ENCODE results near the gene PTPRE. TPM values are rescaled to one million over a fixed set of nuclear protein-coding genes. Genes with fewer than 3 reads are reported as not detected.

The PTPRE gene
- total and polyA plus RNA-seq, 2 donors = 5.7 to 15.9 TPM

DNA sequence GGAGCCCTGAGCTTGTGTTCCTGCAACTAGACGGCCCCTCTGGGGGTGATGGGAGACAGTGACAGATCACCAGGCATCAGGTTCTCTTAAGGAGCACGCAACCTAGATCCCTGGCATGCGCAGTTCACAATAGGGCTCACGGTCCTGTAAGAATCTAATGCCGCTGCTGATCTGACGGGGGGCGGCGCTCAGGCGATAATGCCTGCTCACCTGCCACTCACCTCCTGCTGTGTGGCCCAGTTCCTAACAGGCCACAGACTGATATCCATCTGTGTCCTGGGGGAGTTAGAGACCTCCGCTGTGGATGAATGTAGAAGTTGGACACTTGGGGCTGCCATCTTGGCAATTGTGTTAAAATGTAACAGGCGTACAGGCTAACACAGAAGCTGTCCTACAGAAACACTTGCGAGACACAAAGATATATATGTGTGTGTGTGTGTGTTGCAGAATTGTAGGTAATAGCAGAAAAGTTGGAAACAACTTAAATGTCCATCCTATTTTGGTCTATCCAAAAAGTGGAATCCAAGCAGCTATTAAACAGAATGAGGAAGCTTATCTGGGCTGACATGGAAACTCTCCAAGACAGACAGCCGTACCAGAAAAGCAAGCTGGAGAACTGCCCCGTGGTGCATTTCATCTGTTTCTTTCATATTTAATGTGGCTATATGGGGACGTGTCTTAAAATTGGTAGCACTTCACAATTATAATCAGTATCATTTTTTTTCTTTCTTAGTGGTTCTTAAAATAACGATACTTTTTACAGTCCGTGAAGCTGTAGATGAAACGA is 136.5 kb downstream of the PTPRE start:
- H3K36me3 ChIP-seq (ENCODE audit: insufficient read depth) = no peaks in the 10 kb centered on the region
- no peak overlapping the region for H3K27ac ChIP-seq (ENCODE audit: low read depth)
- WGBS = 72% methylated on average over 18 of the region's 18 CpGs
- no peak overlapping the region for H3K4me3 ChIP-seq (ENCODE audit: low read depth, low read length)
- DNase-seq (ENCODE audit: extremely low spot score) = no peak
- H3K4me1 ChIP-seq (ENCODE audit: insufficient read depth) = no peaks in the 10 kb centered on the region

DNA sequence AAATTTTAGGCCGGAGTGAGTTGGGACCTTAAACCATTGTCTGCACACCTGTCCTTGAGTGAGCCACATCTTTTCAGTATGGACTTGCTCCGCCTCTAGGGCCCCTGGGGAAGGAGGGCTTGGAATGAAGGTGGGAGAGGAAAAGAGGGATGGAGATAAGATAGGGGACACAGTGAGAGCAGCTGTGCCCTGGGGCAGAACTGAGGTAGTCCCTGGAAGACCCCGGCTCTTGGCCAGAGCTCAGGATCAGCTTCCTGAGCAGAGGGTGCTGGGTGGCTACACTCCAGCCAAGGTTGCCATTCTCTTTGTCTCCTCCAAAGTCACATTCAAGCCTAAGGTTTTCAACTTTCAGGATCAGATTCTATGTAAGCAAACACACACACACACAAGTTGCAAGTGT is 137.3 kb downstream of the PTPRE start:
- Histone ChIP-seq H3K36me3 (ENCODE audit: insufficient read depth) (no peaks in the 10 kb centered on the region), H3K4me1 (ENCODE audit: insufficient read depth) (no peaks in the 10 kb centered on the region), H3K27ac (ENCODE audit: low read depth) (no peak overlapping the region), H3K4me3 (ENCODE audit: low read depth, low read length) (no peak overlapping the region)
- no peak for DNase-seq (ENCODE audit: extremely low spot score)
- 85% methylated on average over 3 of the region's 3 CpGs for WGBS

DNA sequence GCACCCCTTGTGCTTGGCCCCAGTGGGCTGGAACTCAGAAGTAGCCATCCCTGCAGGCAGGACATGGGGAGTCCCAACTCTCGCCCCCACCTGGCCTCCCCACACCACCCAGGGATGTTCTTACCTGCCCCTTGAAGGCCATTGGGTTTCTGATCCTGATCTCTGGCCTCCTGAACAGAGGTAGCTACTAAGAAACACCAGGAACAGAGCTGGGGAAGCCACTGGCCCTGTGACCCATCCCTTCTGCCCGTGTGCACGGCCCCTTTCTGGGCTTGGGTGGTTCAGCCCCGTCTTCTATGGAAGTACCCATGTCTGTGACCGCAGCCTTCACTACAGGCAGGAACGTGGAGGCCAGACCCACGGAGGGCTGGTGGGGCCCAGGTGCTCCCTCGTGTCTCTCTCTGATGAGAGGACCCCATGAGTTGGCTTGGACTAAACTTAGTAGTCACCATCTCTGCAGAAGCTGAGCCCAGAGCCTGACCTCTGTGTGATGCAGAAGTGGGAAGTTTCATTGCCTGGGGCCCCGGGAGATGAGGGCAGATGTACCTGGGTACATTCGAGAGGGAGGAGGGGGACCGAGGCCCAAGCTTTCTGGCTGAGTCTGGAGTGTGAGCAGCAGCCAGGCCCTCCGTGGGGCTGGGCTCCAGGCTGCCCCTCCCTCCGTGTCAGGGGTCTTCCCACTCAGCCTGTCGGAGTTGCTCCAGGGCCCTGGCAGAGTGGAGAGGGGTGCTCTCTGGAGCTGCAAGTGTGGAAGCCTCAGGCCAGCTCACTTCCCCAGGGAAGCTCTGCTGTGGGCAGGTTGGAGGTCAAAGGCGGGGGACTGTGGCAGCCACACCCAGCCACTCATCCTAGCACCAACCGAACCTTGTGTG is 138.3 kb downstream of the PTPRE start:
- Histone ChIP-seq H3K27ac (ENCODE audit: low read depth) (no peak overlapping the region), H3K4me3 (ENCODE audit: low read depth, low read length) (no peak overlapping the region), H3K4me1 (ENCODE audit: insufficient read depth) (no peaks in the 10 kb centered on the region), H3K36me3 (ENCODE audit: insufficient read depth) (no peaks in the 10 kb centered on the region)
- no peak for DNase-seq (ENCODE audit: extremely low spot score)
- 84% methylated on average over 16 of the region's 16 CpGs for WGBS

DNA sequence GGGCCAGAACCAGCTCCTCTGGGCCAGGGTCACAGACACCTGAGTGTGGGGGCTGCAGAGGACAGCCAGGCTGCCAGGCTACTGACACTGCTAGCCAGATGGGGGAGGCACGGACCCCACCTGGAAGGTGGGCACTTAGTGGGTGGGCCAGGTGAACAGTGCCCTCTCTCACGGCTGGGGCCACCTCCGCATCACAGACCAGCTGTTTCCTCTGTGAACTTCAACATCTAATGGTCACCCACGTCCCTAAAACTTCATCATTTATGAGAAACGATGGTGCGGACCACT is 138.9 kb downstream of the PTPRE start:
- Histone ChIP-seq H3K4me3 (ENCODE audit: low read depth, low read length) (no peak overlapping the region), H3K4me1 (ENCODE audit: insufficient read depth) (no peaks in the 10 kb centered on the region), H3K36me3 (ENCODE audit: insufficient read depth) (no peaks in the 10 kb centered on the region), H3K27ac (ENCODE audit: low read depth) (no peak overlapping the region)
- WGBS = 84% methylated on average over 6 of the region's 6 CpGs
- DNase-seq (ENCODE audit: extremely low spot score) = no peak

DNA sequence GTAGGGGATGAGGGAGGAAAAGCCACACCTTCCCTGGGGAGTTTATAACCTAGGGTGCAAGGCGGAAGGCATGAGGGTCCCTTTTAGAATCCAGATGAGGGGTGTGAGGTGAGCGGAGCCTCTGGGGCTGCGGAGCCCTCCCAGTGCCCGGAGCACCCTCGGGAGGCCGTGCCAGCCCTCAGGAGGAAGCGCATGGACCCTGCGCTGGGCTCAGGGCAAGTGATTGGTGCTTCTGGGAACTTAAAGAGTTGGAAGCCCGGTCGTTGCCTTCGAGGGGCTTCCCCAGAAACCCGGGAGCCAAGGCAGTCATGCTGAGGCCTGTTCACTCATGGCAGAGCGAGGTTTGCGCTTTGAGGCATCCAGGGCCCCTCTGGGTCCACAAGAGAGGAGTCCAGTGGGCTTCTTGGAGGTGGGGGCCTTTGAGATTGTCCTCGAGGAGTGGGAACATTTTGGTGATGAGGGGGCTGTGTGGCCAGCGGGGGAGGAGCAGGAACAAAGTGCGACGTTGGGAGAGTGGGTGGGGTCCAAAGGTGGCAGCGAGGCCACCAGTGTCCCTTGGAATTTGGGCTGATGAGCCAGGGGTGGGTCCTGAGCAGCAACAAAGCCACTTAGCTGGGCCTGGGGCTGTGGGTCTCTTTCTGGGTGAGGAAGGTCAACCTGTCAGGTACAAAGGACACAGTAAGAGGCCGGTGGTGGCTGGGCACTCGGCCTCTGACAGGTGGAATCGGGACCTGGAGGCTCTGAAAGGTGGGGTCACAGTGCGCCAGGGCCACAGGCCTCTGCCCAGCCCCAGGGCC is 139.5 kb downstream of the PTPRE start:
- no peaks in the 10 kb centered on the region for H3K4me1 ChIP-seq (ENCODE audit: insufficient read depth)
- no peaks in the 10 kb centered on the region for H3K36me3 ChIP-seq (ENCODE audit: insufficient read depth)
- WGBS = 91% methylated on average over 23 of the region's 23 CpGs
- no peak overlapping the region for H3K27ac ChIP-seq (ENCODE audit: low read depth)
- no peak for DNase-seq (ENCODE audit: extremely low spot score)
- H3K4me3 ChIP-seq (ENCODE audit: low read depth, low read length) = no peak overlapping the region

DNA sequence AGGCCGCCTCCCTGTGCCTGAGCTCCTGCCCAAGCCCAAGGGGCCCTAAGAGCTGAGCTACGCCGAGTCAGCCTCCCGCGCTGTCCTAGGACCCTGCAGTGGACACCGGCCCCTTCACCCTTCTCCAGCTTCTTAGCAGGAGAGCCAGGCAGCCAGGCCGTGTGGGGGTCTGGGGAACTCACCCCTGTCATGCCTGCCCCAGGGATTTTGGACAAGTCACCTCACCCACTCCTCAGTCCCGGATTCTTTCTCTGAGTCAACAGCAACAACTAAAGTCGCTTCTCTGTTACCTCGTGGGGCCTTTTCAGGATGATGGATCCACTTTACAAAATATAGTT is 140.0 kb downstream of the PTPRE start:
- Histone ChIP-seq H3K36me3 (ENCODE audit: insufficient read depth) (no peaks in the 10 kb centered on the region), H3K4me3 (ENCODE audit: low read depth, low read length) (no peak overlapping the region), H3K27ac (ENCODE audit: low read depth) (no peak overlapping the region), H3K4me1 (ENCODE audit: insufficient read depth) (no peaks in the 10 kb centered on the region)
- WGBS = 90% methylated on average over 10 of the region's 10 CpGs
- no peak for DNase-seq (ENCODE audit: extremely low spot score)

DNA sequence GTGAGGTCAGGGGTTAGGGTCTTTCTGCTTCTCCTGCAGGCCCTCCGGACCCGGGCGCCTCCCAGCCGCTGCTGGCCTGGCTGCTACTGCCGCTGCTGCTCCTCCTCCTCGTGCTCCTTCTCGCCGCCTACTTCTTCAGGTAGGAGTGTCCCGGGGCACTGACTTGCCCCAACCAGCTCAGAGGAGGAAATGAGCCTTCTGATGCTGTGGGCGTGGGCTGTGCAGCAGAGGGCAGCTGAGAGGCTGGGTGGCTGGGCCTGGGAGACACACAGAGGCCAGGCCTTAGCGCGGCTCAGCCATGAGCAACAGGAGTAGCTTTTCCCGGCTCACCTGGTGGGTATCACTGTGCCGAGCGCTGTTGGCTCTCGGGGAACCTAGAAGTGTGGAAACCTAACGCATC is 140.4 kb downstream of the PTPRE start:
- Histone ChIP-seq H3K4me3 (ENCODE audit: low read depth, low read length) (no peak overlapping the region), H3K4me1 (ENCODE audit: insufficient read depth) (no peaks in the 10 kb centered on the region), H3K36me3 (ENCODE audit: insufficient read depth) (no peaks in the 10 kb centered on the region), H3K27ac (ENCODE audit: low read depth) (peak overlapping the region; percentile 46)
- WGBS = 51% methylated on average over 17 of the region's 17 CpGs
- no peak for DNase-seq (ENCODE audit: extremely low spot score)

DNA sequence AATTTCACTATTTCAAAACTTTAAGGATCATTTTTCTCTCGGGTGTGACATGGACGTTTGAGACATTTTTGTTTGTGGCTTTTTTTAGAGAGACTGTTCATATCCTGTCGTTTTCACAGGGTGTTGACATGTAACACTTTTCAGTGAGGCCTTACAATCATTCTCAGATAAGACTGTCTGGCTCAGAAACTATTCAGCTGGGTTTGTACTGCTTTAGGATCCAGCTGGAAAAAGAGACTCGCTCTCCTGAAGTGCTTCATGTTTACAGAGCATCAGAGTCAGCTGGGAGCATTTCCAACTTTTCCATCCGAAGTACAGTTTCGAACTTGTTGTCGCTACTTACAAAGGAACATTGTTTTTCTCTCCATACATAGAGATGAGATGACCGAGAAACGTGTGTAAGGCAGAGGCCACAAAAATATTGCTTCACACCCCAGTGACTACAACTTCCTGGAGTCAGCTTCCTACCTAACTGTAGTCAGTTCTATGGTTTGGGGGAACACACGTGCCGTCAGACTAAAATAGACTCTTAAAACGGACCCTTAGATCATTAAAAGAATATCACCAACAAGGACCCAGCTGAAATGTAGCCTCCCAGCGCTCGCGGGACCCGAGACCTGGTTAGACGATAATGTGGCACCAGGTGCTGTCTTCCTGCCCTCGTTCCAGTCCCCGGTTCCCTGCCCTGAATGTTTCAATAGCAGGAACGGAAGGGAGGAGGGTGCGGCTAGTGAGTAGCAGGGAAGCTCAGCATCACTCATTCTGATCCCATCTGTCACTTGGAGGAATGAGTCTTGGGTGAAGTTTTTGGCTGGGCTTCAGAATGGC is 141.3 kb downstream of the PTPRE start:
- WGBS = 39% methylated on average over 21 of the region's 21 CpGs
- Histone ChIP-seq H3K4me1 (ENCODE audit: insufficient read depth) (no peaks in the 10 kb centered on the region), H3K36me3 (ENCODE audit: insufficient read depth) (no peaks in the 10 kb centered on the region), H3K4me3 (ENCODE audit: low read depth, low read length) (no peak overlapping the region), H3K27ac (ENCODE audit: low read depth) (peak overlapping the region; percentile 46)
- no peak for DNase-seq (ENCODE audit: extremely low spot score)

DNA sequence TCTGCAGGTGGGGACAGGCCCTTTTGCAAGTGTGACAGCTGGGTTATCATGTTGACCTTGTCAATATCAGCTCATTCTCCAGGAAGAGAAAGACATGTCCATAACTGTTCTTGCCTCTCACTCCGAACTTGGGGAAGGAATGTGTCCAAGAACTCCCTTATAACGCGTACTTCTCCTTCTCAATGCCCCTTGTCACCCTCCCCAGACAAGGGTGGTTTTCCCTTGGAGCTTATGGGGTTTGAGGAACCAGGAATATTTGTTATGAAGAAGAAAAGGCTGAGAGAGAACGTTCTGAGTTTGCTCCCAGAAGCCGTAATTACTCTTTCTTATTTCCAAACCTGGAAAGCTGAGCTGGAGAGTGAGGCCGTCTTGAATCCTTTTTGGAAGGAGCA is 141.9 kb downstream of the PTPRE start:
- Histone ChIP-seq H3K4me1 (ENCODE audit: insufficient read depth) (no peaks in the 10 kb centered on the region), H3K36me3 (ENCODE audit: insufficient read depth) (no peaks in the 10 kb centered on the region), H3K27ac (ENCODE audit: low read depth) (no peak overlapping the region), H3K4me3 (ENCODE audit: low read depth, low read length) (no peak overlapping the region)
- 74% methylated on average over 6 of the region's 6 CpGs for WGBS
- no peak for DNase-seq (ENCODE audit: extremely low spot score)

DNA sequence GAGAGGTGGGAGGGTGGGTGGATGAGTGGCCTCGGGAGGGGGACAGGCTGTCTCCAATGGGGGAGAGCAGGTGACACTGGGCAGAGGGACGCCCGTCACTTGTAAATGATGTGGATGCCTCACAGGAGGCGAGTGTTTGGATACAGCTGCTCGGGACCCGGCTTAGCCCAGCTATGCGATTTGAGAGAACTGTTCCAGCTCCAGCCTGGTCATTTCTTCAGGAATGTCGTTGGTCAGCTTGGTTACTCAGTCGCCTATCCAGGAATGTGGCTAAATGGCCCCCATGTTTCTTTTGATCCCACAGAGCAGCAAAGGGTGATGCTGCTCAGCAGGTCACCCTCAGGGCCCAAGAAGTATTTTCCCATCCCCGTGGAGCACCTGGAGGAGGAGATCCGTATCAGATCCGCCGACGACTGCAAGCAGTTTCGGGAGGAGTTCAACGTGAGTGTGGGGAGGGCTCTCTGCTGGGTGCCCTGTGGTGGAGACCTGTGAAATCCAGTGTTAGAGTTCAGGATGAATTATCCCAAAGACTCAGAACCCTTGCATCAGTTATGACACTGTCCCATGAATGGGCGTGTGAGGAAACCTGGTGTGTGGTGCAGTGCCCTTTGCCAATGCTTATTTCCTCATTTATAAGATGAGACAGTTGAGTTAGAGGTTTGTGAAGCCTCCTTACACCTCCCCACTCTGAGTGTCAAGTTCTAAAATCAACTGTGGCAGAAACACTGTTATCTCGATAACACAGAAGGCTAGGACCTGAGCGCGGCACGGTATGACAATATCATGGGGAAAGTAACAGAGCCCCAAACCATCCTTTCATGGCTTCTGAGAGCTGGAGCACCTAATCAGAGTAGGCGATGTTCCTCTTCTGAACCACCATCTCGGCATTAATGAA is 142.6 kb downstream of the PTPRE start:
- Histone ChIP-seq H3K36me3 (ENCODE audit: insufficient read depth) (no peaks in the 10 kb centered on the region), H3K27ac (ENCODE audit: low read depth) (no peak overlapping the region), H3K4me1 (ENCODE audit: insufficient read depth) (no peaks in the 10 kb centered on the region), H3K4me3 (ENCODE audit: low read depth, low read length) (no peak overlapping the region)
- 84% methylated on average over 23 of the region's 23 CpGs for WGBS
- no peak for DNase-seq (ENCODE audit: extremely low spot score)

DNA sequence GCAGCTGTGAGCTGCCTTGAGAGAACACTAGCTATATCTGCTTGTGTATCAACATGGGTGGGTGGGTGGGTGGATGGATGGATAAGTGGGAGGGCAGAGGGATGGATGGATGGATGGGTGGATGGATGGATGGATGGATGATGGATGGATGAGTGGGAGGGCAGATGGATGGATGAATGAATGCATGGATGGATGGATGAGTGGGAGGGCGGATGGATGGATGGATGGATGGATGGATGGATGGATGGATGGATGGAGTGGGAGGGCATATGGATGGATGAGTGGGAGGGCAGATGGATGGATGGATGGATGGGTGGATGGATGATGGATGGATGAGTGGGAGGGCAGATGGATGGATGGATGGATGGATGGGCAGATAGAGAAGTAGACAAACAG is 143.2 kb downstream of the PTPRE start:
- DNase-seq (ENCODE audit: extremely low spot score) = no peak
- WGBS = 93% methylated on average over 1 of the region's 1 CpG
- no peak overlapping the region for H3K4me3 ChIP-seq (ENCODE audit: low read depth, low read length)
- no peaks in the 10 kb centered on the region for H3K4me1 ChIP-seq (ENCODE audit: insufficient read depth)
- no peaks in the 10 kb centered on the region for H3K36me3 ChIP-seq (ENCODE audit: insufficient read depth)
- no peak overlapping the region for H3K27ac ChIP-seq (ENCODE audit: low read depth)

DNA sequence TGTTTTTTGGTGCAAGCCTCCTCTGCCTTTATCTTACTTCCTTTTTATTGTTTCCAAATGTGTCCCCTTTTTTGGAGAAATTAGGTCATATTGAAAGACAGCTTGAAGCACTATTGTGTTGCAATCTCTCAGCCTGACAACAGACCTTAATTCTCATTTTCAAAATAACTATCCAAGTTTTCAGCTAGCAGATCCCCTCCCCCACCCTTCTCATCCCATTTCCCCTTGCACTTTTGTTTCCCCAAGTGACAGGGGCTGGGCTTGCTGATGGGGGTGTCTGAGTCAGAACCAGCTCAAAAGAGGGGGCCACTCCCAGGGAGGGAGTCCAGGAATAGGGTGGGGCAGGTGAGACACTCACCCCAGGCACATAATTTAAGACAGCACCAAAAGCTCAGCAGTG is 144.0 kb downstream of the PTPRE start:
- DNase-seq (ENCODE audit: extremely low spot score) = no peak
- Histone ChIP-seq H3K27ac (ENCODE audit: low read depth) (no peak overlapping the region), H3K36me3 (ENCODE audit: insufficient read depth) (no peaks in the 10 kb centered on the region), H3K4me1 (ENCODE audit: insufficient read depth) (no peaks in the 10 kb centered on the region), H3K4me3 (ENCODE audit: low read depth, low read length) (no peak overlapping the region)
